HEK293 (cell line): Measurements from ENCODE around the gene PI4KA.

Source experiments
- ATF2 ChIP-seq: fragments of 450-650 bp; formaldehyde crosslinking; IDR thresholded peaks from 2 replicates; pipeline ENCODE4 v1.5.1; 2016; ENCODE audit warnings: missing biosample characterization, missing genetic modification characterization, low read depth
- CTCF ChIP-seq: fragments of 450-650 bp; formaldehyde crosslinking; IDR thresholded peaks from 2 replicates; pipeline ENCODE4 v1.5.1; 2016; ENCODE audit warnings: missing biosample characterization, missing genetic modification characterization
- MEIS1 ChIP-seq: sonication (generic); formaldehyde crosslinking; IDR thresholded peaks from 2 replicates; pipeline ENCODE4 v1.8.1; 2022; ENCODE audit warnings: missing genetic modification reagents, mild to moderate bottlenecking, borderline replicate concordance
- ZNF280D ChIP-seq: fragments of 450-650 bp; formaldehyde crosslinking; IDR thresholded peaks from 2 replicates; pipeline ENCODE4 v1.5.1; 2016; ENCODE audit warnings: missing biosample characterization, missing genetic modification characterization
- ZNF335 ChIP-seq: fragments of 450-650 bp; formaldehyde crosslinking; conservative IDR thresholded peaks from 2 replicates; pipeline ENCODE4 v1.5.1; 2016; ENCODE audit warnings: missing biosample characterization, missing genetic modification characterization
- ZNF561 ChIP-seq: fragments of 450-650 bp; IDR thresholded peaks from 2 replicates; pipeline ENCODE4 v1.5.1; 2018; ENCODE audit warnings: missing biosample characterization, missing genetic modification characterization, borderline replicate concordance

- TF ChIP-seq ZNF561 (tag by site-specific recombination): no peak
- no peak for TF ChIP-seq CTCF (tag by site-specific recombination)
- no peak for TF ChIP-seq ATF2 (tag by site-specific recombination)
- TF ChIP-seq ZNF280D: no peak
- no peak for TF ChIP-seq MEIS1 (CRISPR knock-in tag)
- no peak for TF ChIP-seq ZNF335 (tag by site-specific recombination)
Measured at GRCh38 chr22:20807315-20807752, 51.3 kb downstream of the PI4KA start.
